Astrocyte of the cerebellum (primary cell): ENCODE data around the gene RALGDS.

Experiments
- DNase-seq: peaks from one replicate; pipeline ENCODE4 v3.0.0-alpha.2; 2011; ENCODE audit warnings: low read depth
- H3K4me3 ChIP-seq: 2 replicates; pipeline ENCODE4 v1.5.1; 2011; ENCODE audit warnings: mild to moderate bottlenecking, low read depth, low read length, moderate library complexity
- CTCF ChIP-seq: IDR thresholded peaks from 2 replicates; pipeline ENCODE4 v1.5.1; 2012; ENCODE audit warnings: low read length, low read depth, moderate library complexity, mild to moderate bottlenecking; ENCODE audit errors: missing control alignments
- in situ Hi-C: cut with HindIII; loops from 2 replicates; pipeline ENCODE4 v1.10.0; 2017; ENCODE audit warnings: low sequenced_read_pairs

Gene RALGDS

GRCh38 chr9:133090752-133091385, 30.2 kb downstream of the RALGDS start:
- H3K4me3 ChIP-seq = no peak overlapping the region
- in situ Hi-C loops = no loop called here
- DNase-seq = no peak
- TF ChIP-seq CTCF = no peak

- DNase-seq = no peak
- no peak for TF ChIP-seq CTCF
- in situ Hi-C loops = no loop called here
- no peak overlapping the region for H3K4me3 ChIP-seq
Measured at GRCh38 chr9:133090187-133090586, 30.9 kb downstream of the RALGDS start.

- no peak for TF ChIP-seq CTCF
- in situ Hi-C loops = no loop called here
- no peak for DNase-seq
- no peak overlapping the region for H3K4me3 ChIP-seq
Measured at GRCh38 chr9:133089271-133089671, 31.8 kb downstream of the RALGDS start.

GRCh38 chr9:133088756-133089155, 32.3 kb downstream of the RALGDS start:
- no peak for TF ChIP-seq CTCF
- in situ Hi-C loops = no loop called here
- no peak for DNase-seq
- H3K4me3 ChIP-seq = no peak overlapping the region

GRCh38 chr9:133088146-133088750, 32.8 kb downstream of the RALGDS start:
- in situ Hi-C loops = no loop called here
- no peak for TF ChIP-seq CTCF
- no peak for DNase-seq
- no peak overlapping the region for H3K4me3 ChIP-seq

GRCh38 chr9:133087429-133088145, 33.5 kb downstream of the RALGDS start:
- no peak for TF ChIP-seq CTCF
- in situ Hi-C loops = no loop called here
- DNase-seq = no peak
- no peak overlapping the region for H3K4me3 ChIP-seq
